Neuronal stem cell (in vitro differentiated cells): Measurements from ENCODE around the gene IFT57.

Experiments
- DNase-seq: peaks from one replicate; pipeline ENCODE4 v3.0.0-alpha.2; 2013; ENCODE audit warnings: low spot score
- H2AFZ ChIP-seq: one replicate; pipeline ENCODE4 v1.6.1; 2013; ENCODE audit warnings: mild to moderate bottlenecking, low read length, inconsistent platforms
- H2AK5ac ChIP-seq: 2 replicates; pipeline ENCODE4 v1.6.1; 2013; ENCODE audit warnings: low read depth, mild to moderate bottlenecking, inconsistent platforms, low read length, moderate library complexity, mixed read lengths
- H2BK120ac ChIP-seq: 2 replicates; pipeline ENCODE4 v1.6.1; 2013; ENCODE audit warnings: low read depth, mild to moderate bottlenecking, inconsistent platforms, low read length, moderate library complexity, mixed read lengths
- H2BK12ac ChIP-seq: one replicate; pipeline ENCODE4 v1.6.1; 2013; ENCODE audit warnings: low read length, inconsistent platforms
- H2BK15ac ChIP-seq: 2 replicates; pipeline ENCODE4 v1.6.1; 2013; ENCODE audit warnings: mild to moderate bottlenecking, low read length, inconsistent platforms, mixed read lengths
- H2BK5ac ChIP-seq: one replicate; pipeline ENCODE4 v1.6.1; 2013; ENCODE audit warnings: inconsistent platforms, mild to moderate bottlenecking, low read length, moderate library complexity
- H3K14ac ChIP-seq: one replicate; pipeline ENCODE4 v1.6.1; 2013; ENCODE audit warnings: low read length, inconsistent platforms
- H3K18ac ChIP-seq: 2 replicates; pipeline ENCODE4 v1.6.1; 2013; ENCODE audit warnings: low read length, inconsistent platforms
- H3K23ac ChIP-seq: 2 replicates; pipeline ENCODE4 v1.6.1; 2013; ENCODE audit warnings: low read depth, mild to moderate bottlenecking, mixed read lengths, low read length, inconsistent platforms; ENCODE audit not compliant: poor library complexity
- H3K27ac ChIP-seq: replicated peaks from 3 replicates; pipeline ENCODE4 v1.5.1; 2013; ENCODE audit warnings: low read length, inconsistent platforms
- H3K27me3 ChIP-seq, 3 experiments: 2 replicates each; pipeline ENCODE4 v1.6.1; 2013; ENCODE audit warnings: low read length in 3 of 3, mild to moderate bottlenecking in 2 of 3, inconsistent platforms in 1 of 3, low read depth in 1 of 3, mixed read lengths in 1 of 3, moderate library complexity in 1 of 3; ENCODE audit not compliant: control insufficient read depth in 3 of 3, insufficient read depth in 3 of 3
- H3K36me3 ChIP-seq, 2 donors: replicated peaks in 1 of 2; 2 replicates each; pipeline ENCODE4 v1.6.1; 2013; ENCODE audit warnings: low read length in 2 of 2; ENCODE audit not compliant: control insufficient read depth in 2 of 2, insufficient read depth in 2 of 2
- H3K4ac ChIP-seq: 2 replicates; pipeline ENCODE4 v1.6.1; 2013; ENCODE audit warnings: inconsistent platforms, mild to moderate bottlenecking, low read length, moderate library complexity
- H3K4me1 ChIP-seq, 2 donors: 1 replicate in 1 of 2; 2 replicates in 1 of 2; pipeline ENCODE4 v1.6.1; 2013; ENCODE audit warnings: low read length in 2 of 2, low read depth in 1 of 2; ENCODE audit not compliant: control insufficient read depth in 2 of 2, insufficient read depth in 1 of 2
- H3K4me2 ChIP-seq: one replicate; pipeline ENCODE4 v1.6.1; 2013; ENCODE audit warnings: mild to moderate bottlenecking, low read length, inconsistent platforms; ENCODE audit not compliant: insufficient read depth, poor library complexity, severe bottlenecking
- H3K4me3 ChIP-seq, 2 donors: 2 replicates each; pipeline ENCODE4 v1.5.1; 2013; ENCODE audit warnings: low read length in 2 of 2, mild to moderate bottlenecking in 2 of 2, inconsistent platforms in 1 of 2, moderate library complexity in 1 of 2
- H3K79me1 ChIP-seq: one replicate; pipeline ENCODE4 v1.6.1; 2013; ENCODE audit warnings: low read depth, mild to moderate bottlenecking, inconsistent platforms, low read length, moderate library complexity
- H3K9ac ChIP-seq: one replicate; pipeline ENCODE4 v1.6.1; 2013; ENCODE audit warnings: mild to moderate bottlenecking, low read depth, low read length, inconsistent platforms; ENCODE audit not compliant: poor library complexity
- H3K9me3 ChIP-seq, 2 donors: replicated peaks in 1 of 2; 2 replicates each; pipeline versions ENCODE3 to v1.6.1; 2013; ENCODE audit warnings: low read length in 2 of 2, mild to moderate bottlenecking in 2 of 2, inconsistent platforms in 1 of 2, low read depth in 1 of 2, mixed read lengths in 1 of 2, moderate library complexity in 1 of 2; ENCODE audit not compliant: control insufficient read depth in 2 of 2, insufficient read depth in 1 of 2
- H4K8ac ChIP-seq: one replicate; pipeline ENCODE4 v1.6.1; 2013; ENCODE audit warnings: low read depth, mild to moderate bottlenecking, inconsistent platforms, low read length, moderate library complexity
- H4K91ac ChIP-seq: one replicate; pipeline ENCODE4 v1.6.1; 2013; ENCODE audit warnings: low read length, low read depth, mild to moderate bottlenecking, inconsistent platforms; ENCODE audit not compliant: poor library complexity
- WGBS, 2 donors: extraction: QIAGEN DNeasy Blood & Tissue Kit; methylation state at CpG; one replicate each; pipeline ENCODE4 v1.1.7; 2013; ENCODE audit warnings: missing lambda C conversion rate in 2 of 2, mixed read lengths in 1 of 2; ENCODE audit not compliant: insufficient read length in 2 of 2, insufficient replicate concordance in 1 of 2; ENCODE audit errors: extremely low coverage in 2 of 2; 5-methylcytosine and 5-hydroxymethylcytosine counted together

The IFT57 gene

GRCh38 chr3:108201258-108201657, 21.0 kb downstream of the IFT57 start:
- H2BK5ac ChIP-seq, result no peak overlapping the region
- no peak overlapping the region for H2BK15ac ChIP-seq

GRCh38 chr3:108200578-108200977, 21.6 kb downstream of the IFT57 start:
- H3K4me2 ChIP-seq, result no peak overlapping the region
- H3K27ac ChIP-seq, result no peak overlapping the region
- H3K36me3 ChIP-seq, result peaks cover 0 to 11% of the 10 kb centered on the region in 2 donors
- WGBS, 2 donors, result no CpG with 5 or more reads among the region's 1 CpG
- no peak overlapping the region for H3K14ac ChIP-seq
- H4K91ac ChIP-seq, result no peak overlapping the region
- no peak overlapping the region for H3K4me3 ChIP-seq
- no peak overlapping the region for H3K9ac ChIP-seq
- no peak overlapping the region for H2BK120ac ChIP-seq
- H3K9me3 ChIP-seq, result no peaks in the 10 kb centered on the region
- H2BK5ac ChIP-seq, result no peak overlapping the region
- no peaks in the 10 kb centered on the region for H3K79me1 ChIP-seq
- H3K27me3 ChIP-seq, result no peaks in the 10 kb centered on the region
- no peak overlapping the region for H3K18ac ChIP-seq
- no peak overlapping the region for H3K4ac ChIP-seq
- H4K8ac ChIP-seq, result no peak overlapping the region
- no peak overlapping the region for H2AK5ac ChIP-seq
- H3K23ac ChIP-seq, result no peak overlapping the region
- H2AFZ ChIP-seq, result no peak overlapping the region
- H2BK15ac ChIP-seq, result no peak overlapping the region
- no peak overlapping the region for H2BK12ac ChIP-seq
- no peaks in the 10 kb centered on the region for H3K4me1 ChIP-seq
- no peak for DNase-seq

More at GRCh38 chr3:108201258-108201657, 21.0 kb downstream of the IFT57 start:
- no peaks in the 10 kb centered on the region for H3K79me1 ChIP-seq
- H4K8ac ChIP-seq, result no peak overlapping the region
- H2BK12ac ChIP-seq, result no peak overlapping the region
- no peak overlapping the region for H3K23ac ChIP-seq
- no peaks in the 10 kb centered on the region for H3K27me3 ChIP-seq
- H3K4ac ChIP-seq, result no peak overlapping the region
- H2BK120ac ChIP-seq, result no peak overlapping the region
- no peaks in the 10 kb centered on the region for H3K9me3 ChIP-seq
- H3K4me1 ChIP-seq, result no peaks in the 10 kb centered on the region
- no peak overlapping the region for H2AK5ac ChIP-seq
- peaks cover 0 to 13% of the 10 kb centered on the region in 2 donors for H3K36me3 ChIP-seq
- H3K4me2 ChIP-seq, result no peak overlapping the region
- H2AFZ ChIP-seq, result no peak overlapping the region
- DNase-seq, result no peak
- H3K27ac ChIP-seq, result no peak overlapping the region
- H4K91ac ChIP-seq, result no peak overlapping the region
- H3K4me3 ChIP-seq, result no peak overlapping the region
- H3K9ac ChIP-seq, result no peak overlapping the region
- no peak overlapping the region for H3K18ac ChIP-seq
- H3K14ac ChIP-seq, result no peak overlapping the region

- no peak overlapping the region for H4K8ac ChIP-seq
- WGBS, 2 donors, result no CpG with 5 or more reads among the region's 2 CpGs
- H2AK5ac ChIP-seq, result no peak overlapping the region
- no peak overlapping the region for H2AFZ ChIP-seq
- no peak overlapping the region for H3K4ac ChIP-seq
- no peaks in the 10 kb centered on the region for H3K79me1 ChIP-seq
- no peak overlapping the region for H2BK15ac ChIP-seq
- DNase-seq, result no peak
- no peak overlapping the region for H3K23ac ChIP-seq
- no peak overlapping the region for H3K18ac ChIP-seq
- H2BK12ac ChIP-seq, result no peak overlapping the region
- no peak overlapping the region for H2BK120ac ChIP-seq
- H3K4me1 ChIP-seq, result no peaks in the 10 kb centered on the region
- H3K4me2 ChIP-seq, result no peak overlapping the region
- H3K9ac ChIP-seq, result no peak overlapping the region
- peaks cover 0 to 6% of the 10 kb centered on the region in 2 donors for H3K36me3 ChIP-seq
- H3K27ac ChIP-seq, result no peak overlapping the region
- H4K91ac ChIP-seq, result no peak overlapping the region
- H3K4me3 ChIP-seq, result no peak overlapping the region
- no peak overlapping the region for H3K14ac ChIP-seq
- H3K9me3 ChIP-seq, result no peaks in the 10 kb centered on the region
- no peaks in the 10 kb centered on the region for H3K27me3 ChIP-seq
- H2BK5ac ChIP-seq, result no peak overlapping the region
These were observed 22.2 kb downstream of the IFT57 start for GRCh38 chr3:108200024-108200423.

DNA sequence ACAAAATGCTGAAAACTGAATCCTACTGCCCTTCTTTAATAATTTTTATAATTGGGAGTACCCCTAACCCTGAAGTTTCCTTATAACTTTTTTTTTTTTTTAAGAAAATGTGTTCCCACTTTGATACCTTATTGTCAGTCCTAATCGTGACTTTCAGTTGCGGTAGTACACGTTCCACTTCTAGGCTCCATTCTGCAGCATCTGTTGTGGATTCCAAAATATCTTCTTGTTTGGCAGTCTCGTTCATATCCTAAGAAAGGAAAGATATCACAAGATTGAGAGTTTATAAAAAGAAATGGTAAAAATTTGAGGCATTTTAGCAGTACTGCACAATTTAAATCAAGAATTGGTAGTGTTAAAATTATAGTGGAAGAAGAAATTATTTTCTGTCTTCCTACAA, 30.8 kb downstream of the IFT57 start:
- no peak overlapping the region for H3K27ac ChIP-seq

More for the DNA sequence above, 30.8 kb downstream of the IFT57 start:
- DNase-seq, result no peak
- WGBS, 2 donors, result no CpG with 5 or more reads among the region's 4 CpGs
- no peak overlapping the region for H4K8ac ChIP-seq
- H2AFZ ChIP-seq, result no peak overlapping the region
- H3K14ac ChIP-seq, result no peak overlapping the region
- H4K91ac ChIP-seq, result no peak overlapping the region
- H2BK5ac ChIP-seq, result no peak overlapping the region
- H3K79me1 ChIP-seq, result peaks cover 1% of the 10 kb centered on the region
- no peak overlapping the region for H3K9ac ChIP-seq
- H3K23ac ChIP-seq, result no peak overlapping the region
- H3K4me2 ChIP-seq, result no peak overlapping the region
- no peak overlapping the region for H2BK12ac ChIP-seq
- no peaks in the 10 kb centered on the region for H3K27me3 ChIP-seq
- H3K9me3 ChIP-seq, result peaks cover 0 to 2% of the 10 kb centered on the region in 2 donors
- no peaks in the 10 kb centered on the region for H3K4me1 ChIP-seq
- no peak overlapping the region for H3K4me3 ChIP-seq
- H3K4ac ChIP-seq, result no peak overlapping the region
- peaks cover 6 to 22% of the 10 kb centered on the region in 2 donors for H3K36me3 ChIP-seq
- H2BK120ac ChIP-seq, result no peak overlapping the region
- H2AK5ac ChIP-seq, result no peak overlapping the region
- H3K18ac ChIP-seq, result no peak overlapping the region
- no peak overlapping the region for H2BK15ac ChIP-seq
